Neural cell (in vitro differentiated cells): ENCODE results near the gene PRRT3.

Experiments
- POLR2AphosphoS5 ChIP-seq: IDR thresholded peaks from 2 replicates; pipeline ENCODE4 v1.6.1; 2012
- RAD21 ChIP-seq: fragments of 450-650 bp; conservative IDR thresholded peaks from 2 replicates; pipeline ENCODE4 v1.6.1; 2014; ENCODE audit warnings: antibody characterized with exemption, mild to moderate bottlenecking, moderate library complexity
- TF ChIP-seq, protein P1 (sequence below): fragments of 450-650 bp; IDR thresholded peaks from 2 replicates; pipeline ENCODE4 v1.5.1; 2014; ENCODE audit warnings: antibody characterized with exemption, mild to moderate bottlenecking, moderate library complexity; ENCODE audit not compliant: poor library complexity, severe bottlenecking

DNA sequence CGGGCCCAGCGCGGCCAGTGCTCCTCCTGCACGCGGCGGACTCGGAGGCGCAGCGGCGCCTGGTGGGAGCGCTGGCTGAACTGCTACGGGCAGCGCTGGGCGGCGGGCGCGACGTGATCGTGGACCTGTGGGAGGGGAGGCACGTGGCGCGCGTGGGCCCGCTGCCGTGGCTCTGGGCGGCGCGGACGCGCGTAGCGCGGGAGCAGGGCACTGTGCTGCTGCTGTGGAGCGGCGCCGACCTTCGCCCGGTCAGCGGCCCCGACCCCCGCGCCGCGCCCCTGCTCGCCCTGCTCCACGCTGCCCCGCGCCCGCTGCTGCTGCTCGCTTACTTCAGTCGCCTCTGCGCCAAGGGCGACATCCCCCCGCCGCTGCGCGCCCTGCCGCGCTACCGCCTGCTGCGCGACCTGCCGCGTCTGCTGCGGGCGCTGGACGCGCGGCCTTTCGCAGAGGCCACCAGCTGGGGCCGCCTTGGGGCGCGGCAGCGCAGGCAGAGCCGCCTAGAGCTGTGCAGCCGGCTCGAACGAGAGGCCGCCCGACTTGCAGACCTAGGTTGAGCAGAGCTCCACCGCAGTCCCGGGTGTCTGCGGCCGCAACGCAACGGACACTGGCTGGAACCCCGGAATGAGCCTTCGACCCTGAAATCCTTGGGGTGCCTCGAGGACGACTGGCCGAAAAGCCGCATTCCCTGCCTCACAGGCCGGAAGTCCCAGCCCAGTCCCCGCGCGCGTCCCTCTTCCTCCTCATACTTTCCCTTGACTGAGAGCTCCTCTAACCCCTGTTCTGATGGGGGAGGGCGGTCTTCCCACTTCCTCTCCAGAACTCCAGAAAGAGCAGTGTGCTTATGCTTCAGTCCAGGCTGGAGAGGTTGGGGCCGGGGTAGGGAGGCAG lies 36.7 kb downstream of the PRRT3 start:
- TF ChIP-seq, protein P1, sequence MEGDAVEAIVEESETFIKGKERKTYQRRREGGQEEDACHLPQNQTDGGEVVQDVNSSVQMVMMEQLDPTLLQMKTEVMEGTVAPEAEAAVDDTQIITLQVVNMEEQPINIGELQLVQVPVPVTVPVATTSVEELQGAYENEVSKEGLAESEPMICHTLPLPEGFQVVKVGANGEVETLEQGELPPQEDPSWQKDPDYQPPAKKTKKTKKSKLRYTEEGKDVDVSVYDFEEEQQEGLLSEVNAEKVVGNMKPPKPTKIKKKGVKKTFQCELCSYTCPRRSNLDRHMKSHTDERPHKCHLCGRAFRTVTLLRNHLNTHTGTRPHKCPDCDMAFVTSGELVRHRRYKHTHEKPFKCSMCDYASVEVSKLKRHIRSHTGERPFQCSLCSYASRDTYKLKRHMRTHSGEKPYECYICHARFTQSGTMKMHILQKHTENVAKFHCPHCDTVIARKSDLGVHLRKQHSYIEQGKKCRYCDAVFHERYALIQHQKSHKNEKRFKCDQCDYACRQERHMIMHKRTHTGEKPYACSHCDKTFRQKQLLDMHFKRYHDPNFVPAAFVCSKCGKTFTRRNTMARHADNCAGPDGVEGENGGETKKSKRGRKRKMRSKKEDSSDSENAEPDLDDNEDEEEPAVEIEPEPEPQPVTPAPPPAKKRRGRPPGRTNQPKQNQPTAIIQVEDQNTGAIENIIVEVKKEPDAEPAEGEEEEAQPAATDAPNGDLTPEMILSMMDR: peak; percentile 36
- TF ChIP-seq RAD21 (no peak), POLR2AphosphoS5 (no peak)
